Endothelial cell of umbilical vein (primary cell): ENCODE measurements around the gene SEC14L6.

Source experiments
- EZH2 ChIP-seq: IDR thresholded peaks from 2 replicates; pipeline ENCODE4 v1.6.1; 2012; ENCODE audit warnings: borderline replicate concordance, low read depth, mild to moderate bottlenecking, moderate library complexity, low read length, inconsistent platforms; ENCODE audit not compliant: severe bottlenecking
- POLR2AphosphoS5 ChIP-seq: IDR thresholded peaks from 2 replicates; pipeline ENCODE4 v1.6.1; 2012; ENCODE audit warnings: low read depth, mild to moderate bottlenecking, control low read depth, low read length, moderate library complexity; ENCODE audit not compliant: insufficient read depth
- TF ChIP-seq, protein P1 (sequence below), 2 donors: IDR thresholded peaks; 1 replicate in 1 of 2; 2 replicates in 1 of 2; pipeline ENCODE4 v1.5.1; 2011; ENCODE audit warnings: low read length in 2 of 2, mild to moderate bottlenecking in 2 of 2, moderate library complexity in 2 of 2, control low read depth in 1 of 2, inconsistent platforms in 1 of 2, low read depth in 1 of 2; ENCODE audit not compliant: insufficient read depth in 1 of 2; ENCODE audit errors: extremely low read depth in 1 of 2

DNA sequence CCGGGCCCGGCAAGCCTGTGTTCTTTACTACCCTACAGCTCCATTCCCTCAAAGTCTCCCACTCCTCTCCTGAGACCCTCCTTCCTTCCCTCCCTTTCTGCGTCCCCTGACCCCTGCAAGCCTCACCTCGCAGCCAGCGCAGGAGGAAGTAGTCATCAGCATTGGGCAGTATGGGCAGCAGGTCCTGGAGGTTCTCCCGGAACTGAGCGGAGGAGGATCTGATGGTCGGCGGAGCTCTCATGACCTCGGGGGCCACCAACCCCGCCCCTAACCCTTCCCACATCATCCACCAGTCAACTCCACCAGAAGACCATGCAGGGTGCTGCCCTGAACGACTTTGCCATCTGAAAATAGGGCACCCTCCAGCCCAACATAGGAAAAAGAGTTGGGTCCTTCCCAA lies 43.0 kb downstream of the SEC14L6 start:
- TF ChIP-seq EZH2 (no peak), POLR2AphosphoS5 (no peak)
- TF ChIP-seq, protein P1, sequence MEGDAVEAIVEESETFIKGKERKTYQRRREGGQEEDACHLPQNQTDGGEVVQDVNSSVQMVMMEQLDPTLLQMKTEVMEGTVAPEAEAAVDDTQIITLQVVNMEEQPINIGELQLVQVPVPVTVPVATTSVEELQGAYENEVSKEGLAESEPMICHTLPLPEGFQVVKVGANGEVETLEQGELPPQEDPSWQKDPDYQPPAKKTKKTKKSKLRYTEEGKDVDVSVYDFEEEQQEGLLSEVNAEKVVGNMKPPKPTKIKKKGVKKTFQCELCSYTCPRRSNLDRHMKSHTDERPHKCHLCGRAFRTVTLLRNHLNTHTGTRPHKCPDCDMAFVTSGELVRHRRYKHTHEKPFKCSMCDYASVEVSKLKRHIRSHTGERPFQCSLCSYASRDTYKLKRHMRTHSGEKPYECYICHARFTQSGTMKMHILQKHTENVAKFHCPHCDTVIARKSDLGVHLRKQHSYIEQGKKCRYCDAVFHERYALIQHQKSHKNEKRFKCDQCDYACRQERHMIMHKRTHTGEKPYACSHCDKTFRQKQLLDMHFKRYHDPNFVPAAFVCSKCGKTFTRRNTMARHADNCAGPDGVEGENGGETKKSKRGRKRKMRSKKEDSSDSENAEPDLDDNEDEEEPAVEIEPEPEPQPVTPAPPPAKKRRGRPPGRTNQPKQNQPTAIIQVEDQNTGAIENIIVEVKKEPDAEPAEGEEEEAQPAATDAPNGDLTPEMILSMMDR (IDR thresholded peaks at IDR 0.05; ENCODE audit: extremely low read depth in 1 of 2, insufficient read depth in 1 of 2, low read depth in 1 of 2, low read length in 2 of 2) = no peak
